ENCODE measurements around the gene IDI1. TPM values are rescaled to one million over a fixed set of nuclear protein-coding genes. Genes with fewer than 3 reads are reported as not detected.

IDI1 gene
- total and polyA plus RNA-seq, 4 donors = 18.9 to 43.3 (median 33.9) TPM

DNA sequence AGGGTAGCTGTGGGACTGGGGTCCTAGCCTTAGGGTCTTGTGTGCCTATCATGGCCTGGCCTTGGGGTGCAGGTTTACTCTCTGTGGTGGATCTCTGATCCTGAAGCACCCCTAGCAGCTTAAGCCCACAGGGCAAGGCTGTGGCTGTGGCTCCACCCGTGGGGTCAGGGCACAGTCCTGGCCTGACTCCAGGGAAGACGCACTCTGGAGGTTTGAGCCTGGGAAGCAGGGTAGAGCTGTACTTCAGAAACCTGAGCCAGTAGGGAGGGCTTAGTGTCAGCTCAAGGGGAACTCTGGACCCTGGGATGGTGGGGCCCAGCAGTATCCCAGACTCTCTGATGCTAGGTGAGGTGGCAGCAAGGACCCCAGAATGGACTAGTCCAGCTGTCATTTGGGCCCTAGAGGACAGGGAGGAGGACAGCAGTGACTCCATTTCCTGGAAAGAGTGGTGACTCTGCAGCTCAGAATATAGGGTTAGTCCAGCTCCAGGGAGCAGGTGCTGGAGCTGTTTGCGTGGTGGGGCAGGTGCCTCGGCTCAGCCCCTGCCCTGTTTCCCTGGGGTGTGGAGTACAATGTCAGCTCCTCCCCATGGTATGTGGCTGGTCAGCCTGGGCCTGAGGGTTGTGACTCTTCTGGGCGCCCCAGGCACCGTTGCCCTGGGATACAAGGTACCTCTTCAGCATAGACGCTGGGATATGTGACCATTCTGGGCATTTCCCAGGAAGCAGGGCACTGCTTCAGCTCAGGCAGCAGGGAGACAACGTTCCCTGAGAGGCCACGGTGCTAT lies 44.8 kb downstream of the IDI1 start:
- Histone ChIP-seq H3K4me1 (ENCODE audit: control insufficient read depth in 1 of 2, insufficient read depth in 2 of 2, low read length in 2 of 2) (no peaks in the 10 kb centered on the region), H3K36me3 (ENCODE audit: control insufficient read depth in 1 of 2, insufficient read depth in 2 of 2, low read length in 1 of 2) (peaks cover 12 to 15% of the 10 kb centered on the region in 2 donors), H3K27me3 (ENCODE audit: control insufficient read depth in 1 of 2, insufficient read depth in 2 of 2, low read length in 1 of 2) (no peaks in the 10 kb centered on the region), H3K27ac (ENCODE audit: low read depth in 1 of 2, low read length in 2 of 2) (no peak overlapping the region), H3K4me3 (ENCODE audit: low read length in 2 of 2) (no peak overlapping the region), H3K9me3 (ENCODE audit: control insufficient read depth, low read length) (peaks cover 2% of the 10 kb centered on the region)
- DNase-seq (no peak), ATAC-seq (ENCODE audit: low FRiP score) (no peak)
- intact Hi-C loops (cut with DNase I) = no loop called here
- WGBS, 2 donors = 97 to 100% methylated on average over 9 of the region's 9 CpGs

DNA sequence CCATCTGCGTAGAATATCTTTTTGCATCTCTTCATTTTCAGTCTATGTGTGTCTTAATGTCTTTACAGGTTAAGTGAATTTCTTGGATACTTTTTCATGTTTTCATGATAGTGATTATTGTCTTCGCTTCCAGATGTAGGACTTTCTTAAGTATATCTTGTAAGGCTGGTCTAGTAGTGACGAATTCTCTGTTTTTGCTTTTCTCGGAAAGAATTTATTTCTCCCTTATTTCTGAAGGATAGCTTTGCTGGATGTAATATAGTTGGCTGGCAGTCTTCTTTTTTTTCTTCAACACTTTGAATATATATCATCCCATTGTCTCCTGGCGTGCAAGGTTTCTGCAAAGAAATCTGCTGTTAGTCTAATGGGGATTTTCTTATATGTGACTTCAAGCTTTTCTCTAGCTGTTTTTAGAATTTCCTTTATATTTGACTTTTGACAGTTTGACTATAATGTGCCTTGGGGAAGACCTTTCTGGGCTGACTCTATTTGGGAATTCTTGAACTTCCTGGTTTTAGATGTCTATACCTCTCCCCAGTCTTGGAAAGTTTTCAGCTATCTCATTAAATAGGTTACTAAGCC lies 46.4 kb downstream of the IDI1 start:
- H3K27ac ChIP-seq (ENCODE audit: low read depth in 1 of 2, low read length in 2 of 2) = no peak overlapping the region
- no peak for ATAC-seq (ENCODE audit: low FRiP score)
- H3K27me3 ChIP-seq (ENCODE audit: control insufficient read depth in 1 of 2, insufficient read depth in 2 of 2, low read length in 1 of 2) = no peaks in the 10 kb centered on the region
- no peaks in the 10 kb centered on the region for H3K4me1 ChIP-seq (ENCODE audit: control insufficient read depth in 1 of 2, insufficient read depth in 2 of 2, low read length in 2 of 2)
- H3K4me3 ChIP-seq (ENCODE audit: low read length in 2 of 2) = no peak overlapping the region
- H3K36me3 ChIP-seq (ENCODE audit: control insufficient read depth in 1 of 2, insufficient read depth in 2 of 2, low read length in 1 of 2) = peaks cover 14% of the 10 kb centered on the region in 2 donors
- 98 to 99% methylated on average over 5 of the region's 5 CpGs for WGBS, 2 donors
- H3K9me3 ChIP-seq (ENCODE audit: control insufficient read depth, low read length) = peaks cover 2% of the 10 kb centered on the region
- intact Hi-C loops (cut with DNase I) = no loop called here
- no peak for DNase-seq

DNA sequence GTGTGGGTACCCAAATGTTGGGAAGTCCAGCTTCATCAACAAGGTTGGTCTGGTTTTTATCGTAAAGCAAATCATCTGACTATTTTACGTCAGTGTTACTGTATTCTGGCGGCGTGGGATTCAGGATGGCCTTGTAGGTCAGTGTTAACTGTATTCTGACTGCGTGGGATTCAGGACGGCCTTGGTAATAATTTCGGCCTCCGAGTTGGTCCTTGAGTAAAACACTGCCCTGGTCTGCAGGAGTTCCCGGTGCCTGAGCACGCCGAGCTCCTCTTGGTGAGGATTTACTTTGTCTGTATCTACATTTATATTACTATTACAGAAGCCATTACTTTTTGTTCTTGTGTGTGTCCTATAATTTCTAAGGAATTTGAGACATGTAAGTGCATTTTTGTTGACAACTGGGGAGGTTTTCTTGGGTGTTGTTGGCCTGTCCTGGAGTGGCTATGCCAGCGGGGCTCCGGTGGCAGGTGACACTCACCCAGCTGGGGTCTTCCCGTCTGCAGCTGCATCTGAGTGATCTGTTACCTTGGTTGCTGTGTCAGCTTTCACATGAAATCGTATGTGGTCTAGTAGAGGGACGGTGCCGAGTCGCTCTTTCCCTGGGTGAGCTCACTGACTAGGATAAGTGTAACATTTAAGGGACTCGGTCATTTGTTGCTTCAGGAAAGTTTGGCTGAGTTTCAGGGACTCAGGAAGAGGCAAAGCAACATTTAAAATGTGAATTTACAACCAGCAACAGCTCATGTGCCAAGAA lies 51.5 kb downstream of the IDI1 start:
- intact Hi-C loops (cut with DNase I) = no loop called here
- no peak for DNase-seq
- Histone ChIP-seq H3K27ac (ENCODE audit: low read depth in 1 of 2, low read length in 2 of 2) (no peak overlapping the region), H3K4me1 (ENCODE audit: control insufficient read depth in 1 of 2, insufficient read depth in 2 of 2, low read length in 2 of 2) (no peaks in the 10 kb centered on the region), H3K27me3 (ENCODE audit: control insufficient read depth in 1 of 2, insufficient read depth in 2 of 2, low read length in 1 of 2) (no peaks in the 10 kb centered on the region), H3K36me3 (ENCODE audit: control insufficient read depth in 1 of 2, insufficient read depth in 2 of 2, low read length in 1 of 2) (peaks cover 12% of the 10 kb centered on the region in 2 donors), H3K4me3 (ENCODE audit: low read length in 2 of 2) (no peak overlapping the region), H3K9me3 (ENCODE audit: control insufficient read depth, low read length) (peaks cover 2% of the 10 kb centered on the region)
- no peak for ATAC-seq (ENCODE audit: low FRiP score)
- 81 to 88% methylated on average over 19 of the region's 19 CpGs for WGBS, 2 donors

DNA sequence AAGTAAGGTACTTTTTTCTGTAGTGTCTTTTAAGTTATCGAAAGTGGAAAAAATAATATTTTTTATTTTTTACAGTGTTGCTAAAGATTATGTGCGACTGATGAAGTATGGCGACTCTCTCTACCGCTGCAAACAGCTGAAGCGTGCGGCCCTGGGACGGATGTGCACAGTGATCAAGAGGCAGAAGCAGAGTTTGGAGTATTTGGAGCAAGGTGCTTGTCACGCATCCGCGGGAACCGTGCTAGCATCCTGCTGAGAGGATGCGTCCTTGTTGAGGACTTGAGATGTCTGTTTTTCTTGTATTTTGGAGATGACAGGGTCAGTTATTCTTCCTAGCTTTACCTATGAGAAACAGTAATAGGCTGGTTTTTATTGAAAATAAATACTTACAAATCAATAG lies 52.9 kb downstream of the IDI1 start:
- intact Hi-C loops (cut with DNase I) = no loop called here
- H3K4me3 ChIP-seq (ENCODE audit: low read length in 2 of 2) = no peak overlapping the region
- no peaks in the 10 kb centered on the region for H3K4me1 ChIP-seq (ENCODE audit: control insufficient read depth in 1 of 2, insufficient read depth in 2 of 2, low read length in 2 of 2)
- H3K36me3 ChIP-seq (ENCODE audit: control insufficient read depth in 1 of 2, insufficient read depth in 2 of 2, low read length in 1 of 2) = peaks cover 9 to 10% of the 10 kb centered on the region in 2 donors
- no peak overlapping the region for H3K27ac ChIP-seq (ENCODE audit: low read depth in 1 of 2, low read length in 2 of 2)
- peaks cover 2% of the 10 kb centered on the region for H3K9me3 ChIP-seq (ENCODE audit: control insufficient read depth, low read length)
- ATAC-seq (ENCODE audit: low FRiP score) (no peak), DNase-seq (no peak)
- WGBS, 2 donors = 94 to 95% methylated on average over 12 of the region's 12 CpGs
- H3K27me3 ChIP-seq (ENCODE audit: control insufficient read depth in 1 of 2, insufficient read depth in 2 of 2, low read length in 1 of 2) = no peaks in the 10 kb centered on the region

DNA sequence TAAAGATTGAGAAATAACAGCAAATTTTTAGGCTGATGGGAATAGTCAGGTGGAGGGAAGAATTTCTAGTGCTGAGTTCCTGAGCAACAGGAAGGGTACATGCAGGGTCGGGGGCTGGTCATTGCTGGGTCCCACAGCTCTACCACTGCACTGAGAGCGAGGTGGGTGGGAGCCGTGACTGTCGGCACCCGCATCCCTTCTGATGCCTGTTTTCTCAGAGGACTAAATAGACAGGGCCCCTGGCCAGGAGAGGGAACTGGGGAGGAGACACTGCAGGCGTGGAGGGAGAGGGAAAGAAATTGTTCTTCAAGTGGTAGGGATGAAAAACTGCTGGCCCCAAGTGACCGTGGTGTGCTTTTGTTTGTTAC lies 53.4 kb downstream of the IDI1 start:
- H3K36me3 ChIP-seq (ENCODE audit: control insufficient read depth in 1 of 2, insufficient read depth in 2 of 2, low read length in 1 of 2) = peaks cover 9% of the 10 kb centered on the region in 2 donors
- peaks cover under 1% of the 10 kb centered on the region for H3K9me3 ChIP-seq (ENCODE audit: control insufficient read depth, low read length)
- DNase-seq (no peak), ATAC-seq (ENCODE audit: low FRiP score) (no peak)
- intact Hi-C loops (cut with DNase I) = no loop called here
- WGBS, 2 donors = 91 to 92% methylated on average over 7 of the region's 7 CpGs
- no peaks in the 10 kb centered on the region for H3K4me1 ChIP-seq (ENCODE audit: control insufficient read depth in 1 of 2, insufficient read depth in 2 of 2, low read length in 2 of 2)
- H3K4me3 ChIP-seq (ENCODE audit: low read length in 2 of 2) = no peak overlapping the region
- H3K27me3 ChIP-seq (ENCODE audit: control insufficient read depth in 1 of 2, insufficient read depth in 2 of 2, low read length in 1 of 2) = no peaks in the 10 kb centered on the region
- no peak overlapping the region for H3K27ac ChIP-seq (ENCODE audit: low read depth in 1 of 2, low read length in 2 of 2)

DNA sequence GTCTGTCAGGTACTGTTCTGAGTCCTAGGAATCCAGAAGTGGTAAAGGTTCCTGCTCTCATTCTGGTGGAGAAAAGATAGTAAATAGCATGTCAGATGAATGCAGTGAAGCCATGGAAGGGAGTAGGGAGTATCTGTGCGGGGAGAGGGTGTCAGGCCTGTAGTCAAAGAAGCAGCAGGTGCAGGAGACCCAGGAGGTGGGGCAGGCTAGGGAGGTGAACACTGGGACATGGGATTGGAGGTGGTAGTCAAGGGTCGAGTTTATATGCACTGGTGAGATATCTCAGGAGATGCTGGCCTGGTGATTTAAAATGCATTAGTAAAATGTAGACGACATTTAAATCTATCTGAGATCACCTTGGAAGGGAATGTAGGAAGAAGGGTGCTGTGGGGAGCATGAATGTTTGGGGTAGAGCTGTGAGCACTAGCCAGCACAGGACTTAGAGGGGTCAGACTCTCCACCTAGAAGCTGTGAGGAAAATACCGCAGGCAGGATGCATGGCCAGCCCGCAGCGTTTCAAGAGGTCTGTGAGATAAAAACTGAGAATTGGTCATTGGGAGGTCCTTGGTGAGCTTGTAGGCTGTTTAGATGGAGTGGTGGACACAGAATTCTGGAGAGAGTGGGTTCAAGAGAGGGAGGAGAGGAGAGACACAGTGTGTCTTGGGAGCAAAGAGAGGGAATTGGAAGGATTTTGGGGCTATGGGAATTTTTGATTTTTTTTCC lies 53.9 kb downstream of the IDI1 start:
- H3K4me1 ChIP-seq (ENCODE audit: control insufficient read depth in 1 of 2, insufficient read depth in 2 of 2, low read length in 2 of 2) = no peaks in the 10 kb centered on the region
- WGBS, 2 donors = 94 to 97% methylated on average over 6 of the region's 6 CpGs
- H3K27ac ChIP-seq (ENCODE audit: low read depth in 1 of 2, low read length in 2 of 2) = no peak overlapping the region
- ATAC-seq (ENCODE audit: low FRiP score) = no peak
- peaks cover 8 to 9% of the 10 kb centered on the region in 2 donors for H3K36me3 ChIP-seq (ENCODE audit: control insufficient read depth in 1 of 2, insufficient read depth in 2 of 2, low read length in 1 of 2)
- DNase-seq = no peak
- intact Hi-C loops (cut with DNase I) = no loop called here
- H3K4me3 ChIP-seq (ENCODE audit: low read length in 2 of 2) = no peak overlapping the region
- no peaks in the 10 kb centered on the region for H3K27me3 ChIP-seq (ENCODE audit: control insufficient read depth in 1 of 2, insufficient read depth in 2 of 2, low read length in 1 of 2)
- H3K9me3 ChIP-seq (ENCODE audit: control insufficient read depth, low read length) = no peaks in the 10 kb centered on the region

DNA sequence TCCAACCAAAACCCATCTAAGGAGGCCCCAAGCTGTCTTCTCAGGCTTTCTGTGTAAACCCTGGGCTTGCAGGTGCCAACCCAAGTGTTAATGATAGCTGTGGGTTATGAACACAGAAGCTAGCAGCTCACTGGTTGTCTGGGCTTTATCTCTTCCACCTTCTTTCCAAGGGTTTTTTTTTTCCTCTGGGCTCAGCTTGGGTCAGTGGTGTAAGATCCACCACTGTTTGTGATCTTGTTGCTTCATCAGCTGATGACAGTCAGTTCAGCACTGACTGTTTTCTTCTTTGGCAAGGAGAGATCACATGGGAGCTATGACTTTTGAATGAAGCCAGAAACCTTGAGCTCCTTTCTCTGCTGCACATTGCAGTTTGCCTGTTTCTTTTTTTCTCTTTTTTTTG lies 56.0 kb downstream of the IDI1 start:
- no peaks in the 10 kb centered on the region for H3K9me3 ChIP-seq (ENCODE audit: control insufficient read depth, low read length)
- intact Hi-C loops (cut with DNase I) = no loop called here
- H3K36me3 ChIP-seq (ENCODE audit: control insufficient read depth in 1 of 2, insufficient read depth in 2 of 2, low read length in 1 of 2) = peaks cover 7 to 8% of the 10 kb centered on the region in 2 donors
- no peak overlapping the region for H3K4me3 ChIP-seq (ENCODE audit: low read length in 2 of 2)
- no peaks in the 10 kb centered on the region for H3K27me3 ChIP-seq (ENCODE audit: control insufficient read depth in 1 of 2, insufficient read depth in 2 of 2, low read length in 1 of 2)
- ATAC-seq (ENCODE audit: low FRiP score) (no peak), DNase-seq (no peak)
- no peaks in the 10 kb centered on the region for H3K4me1 ChIP-seq (ENCODE audit: control insufficient read depth in 1 of 2, insufficient read depth in 2 of 2, low read length in 2 of 2)
- no peak overlapping the region for H3K27ac ChIP-seq (ENCODE audit: low read depth in 1 of 2, low read length in 2 of 2)

DNA sequence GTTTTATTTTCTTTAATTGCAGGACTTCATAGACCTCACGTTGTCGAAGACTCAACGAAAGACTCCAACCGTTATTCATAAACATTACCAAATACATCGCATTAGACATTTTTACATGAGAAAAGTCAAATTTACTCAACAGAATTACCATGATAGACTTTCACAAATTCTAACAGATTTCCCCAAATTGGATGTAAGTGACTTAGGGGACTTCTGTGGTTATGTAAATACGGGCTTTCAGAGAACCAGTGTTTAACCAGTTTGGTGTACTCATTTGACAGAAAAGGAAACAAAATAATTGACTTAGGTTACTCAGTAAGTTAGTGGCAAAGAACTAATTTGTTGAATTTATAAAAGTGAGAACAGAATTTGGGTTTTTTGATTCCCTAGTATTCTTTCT lies 56.5 kb downstream of the IDI1 start:
- no peaks in the 10 kb centered on the region for H3K27me3 ChIP-seq (ENCODE audit: control insufficient read depth in 1 of 2, insufficient read depth in 2 of 2, low read length in 1 of 2)
- H3K9me3 ChIP-seq (ENCODE audit: control insufficient read depth, low read length) = no peaks in the 10 kb centered on the region
- peaks cover 4 to 6% of the 10 kb centered on the region in 2 donors for H3K36me3 ChIP-seq (ENCODE audit: control insufficient read depth in 1 of 2, insufficient read depth in 2 of 2, low read length in 1 of 2)
- WGBS, 2 donors = 95 to 96% methylated on average over 6 of the region's 6 CpGs
- no peak overlapping the region for H3K4me3 ChIP-seq (ENCODE audit: low read length in 2 of 2)
- no peaks in the 10 kb centered on the region for H3K4me1 ChIP-seq (ENCODE audit: control insufficient read depth in 1 of 2, insufficient read depth in 2 of 2, low read length in 2 of 2)
- no peak for DNase-seq
- H3K27ac ChIP-seq (ENCODE audit: low read depth in 1 of 2, low read length in 2 of 2) = no peak overlapping the region
- intact Hi-C loops (cut with DNase I) = no loop called here
- ATAC-seq (ENCODE audit: low FRiP score) = no peak

Measured in aorta (tissue), 5 donors.